SHP77 (cell line): ENCODE measurements around the gene CFAP141.

Experiments
- DNase-seq, 2 experiments: peaks; one replicate each; lab custom pipeline; 2025; lab: John Stamatoyannopoulos, UW

CFAP141 gene

DNA sequence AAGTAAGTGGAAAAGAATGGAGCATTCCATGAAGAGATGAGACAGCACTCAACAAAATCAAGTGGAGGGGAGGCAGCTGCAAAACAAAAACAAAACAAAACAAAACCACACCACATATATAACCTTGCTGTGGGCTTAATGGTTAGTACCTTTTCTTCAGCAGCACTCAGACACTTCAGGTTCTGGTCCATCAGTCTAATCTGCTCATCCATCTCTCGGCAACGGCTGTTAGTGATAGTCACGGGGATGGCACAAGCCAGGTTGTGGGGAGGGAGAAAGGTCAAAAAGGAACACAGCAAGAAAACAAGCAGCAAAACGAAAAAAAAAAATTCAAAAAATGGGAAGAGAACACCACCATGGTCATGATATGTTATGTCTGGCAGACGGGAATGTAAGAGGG is 34.3 kb downstream of the CFAP141 start:
- DNase-seq, result no peak

DNA sequence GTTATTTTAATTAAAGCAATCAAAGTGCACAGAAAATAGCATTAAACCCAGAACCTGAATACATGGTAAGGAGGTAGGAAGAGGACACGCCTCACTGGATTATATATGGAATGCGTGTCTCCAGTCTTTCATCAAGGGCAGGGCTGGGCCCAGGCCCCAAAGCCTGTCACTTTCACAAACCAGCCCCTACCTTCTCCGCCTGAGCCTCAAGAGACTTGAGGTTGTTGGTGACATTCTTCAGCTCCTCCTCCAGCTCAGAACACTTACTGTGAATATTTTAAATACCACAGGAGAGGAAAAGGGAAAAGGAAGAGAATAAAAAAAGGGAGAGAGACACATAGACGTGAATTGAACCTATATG is 34.9 kb downstream of the CFAP141 start:
- DNase-seq, result no peak

- no peak for DNase-seq
Measured at GRCh38 chr1:154170547-154171222, 35.4 kb downstream of the CFAP141 start.

DNA sequence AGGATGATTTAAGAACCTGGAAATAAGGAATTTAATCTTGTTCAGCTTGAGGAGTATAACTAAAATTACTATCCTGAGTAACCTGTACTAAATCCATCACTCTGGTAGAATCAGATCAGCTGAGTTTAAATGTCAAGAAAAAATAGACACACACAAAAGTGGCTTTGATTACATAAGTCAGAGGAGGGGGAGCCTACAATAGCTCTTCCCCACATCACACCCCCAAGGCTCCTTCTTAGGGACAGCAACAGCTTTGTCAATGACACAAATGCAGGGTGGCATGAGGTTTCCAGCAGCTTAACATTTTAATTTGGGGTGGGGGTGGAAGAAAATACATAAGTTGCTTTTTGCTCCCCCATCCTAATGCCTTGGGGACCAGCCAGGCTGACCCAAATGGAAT is 38.7 kb downstream of the CFAP141 start:
- no peak for DNase-seq

- DNase-seq, result no peak
Measured at GRCh38 chr1:154166207-154166606, 39.9 kb downstream of the CFAP141 start.

DNA sequence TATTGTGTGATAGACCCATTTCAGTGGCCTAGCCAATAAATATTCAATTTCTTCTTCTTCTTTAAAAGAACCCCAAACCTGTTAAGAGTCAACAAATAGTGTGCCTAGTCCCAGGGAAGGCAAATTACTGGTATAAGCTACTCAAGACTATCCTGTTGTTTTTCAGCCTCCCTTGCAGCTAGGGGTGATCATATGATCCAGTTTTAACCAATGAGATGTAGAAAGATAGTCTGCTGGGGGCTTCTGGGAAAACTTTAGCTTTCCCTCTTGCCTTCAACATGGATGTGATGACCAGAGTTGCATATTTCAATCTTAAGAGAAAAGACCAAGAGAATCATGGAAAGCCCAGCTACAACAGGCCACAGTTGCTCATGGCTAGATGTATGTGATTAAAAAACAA is 46.6 kb downstream of the CFAP141 start:
- no peak for DNase-seq

- DNase-seq, result no peak
Measured at GRCh38 chr1:154158307-154159125, 47.6 kb downstream of the CFAP141 start.

GRCh38 chr1:154157520-154158306 is 48.4 kb downstream of the CFAP141 start:
- no peak for DNase-seq

DNA sequence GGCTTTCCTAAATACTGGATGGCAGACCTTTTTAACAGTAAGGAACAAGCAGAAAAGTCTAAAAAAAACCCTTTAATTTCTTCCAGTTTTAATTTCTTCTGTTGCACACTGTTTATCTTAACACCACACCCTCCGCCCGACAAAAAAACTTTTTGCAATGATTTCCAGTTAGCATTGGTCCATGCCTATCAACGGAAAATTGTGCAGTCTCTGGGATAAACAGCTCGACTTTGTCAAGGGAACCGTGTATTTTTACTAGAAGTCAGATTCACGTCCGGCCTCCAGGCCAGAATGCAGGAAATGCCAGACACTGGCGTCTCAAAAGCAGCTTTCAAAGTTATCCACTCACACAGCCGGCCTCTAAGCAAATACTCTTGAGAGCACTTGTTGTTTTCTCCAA is 50.9 kb downstream of the CFAP141 start:
- no peak for DNase-seq

- no peak for DNase-seq
Measured at GRCh38 chr1:154154534-154155191, 51.5 kb downstream of the CFAP141 start, which contains the start of gene NUP210L. Gene NUP210L (minus strand): TSS chr1:154155073.

DNA sequence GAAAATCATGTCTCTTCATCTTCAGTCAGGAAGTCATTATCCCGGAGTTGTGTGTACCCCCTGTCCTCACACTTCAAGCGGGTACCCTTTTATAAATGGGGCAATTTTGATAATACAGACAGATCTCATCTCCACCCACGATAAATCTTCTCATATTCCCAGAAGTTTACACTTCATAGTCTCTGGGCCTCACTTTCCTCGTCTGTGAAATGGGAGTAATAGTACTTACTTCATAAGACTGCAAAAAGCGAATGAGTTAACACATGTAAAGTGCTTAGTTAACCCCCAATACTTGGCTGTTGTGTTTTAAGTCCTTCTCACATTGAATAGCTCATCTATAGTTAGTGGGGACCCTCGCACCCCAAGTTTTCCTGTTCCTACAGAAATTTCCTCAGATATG is 52.1 kb downstream of the CFAP141 start:
- DNase-seq, result no peak

DNA sequence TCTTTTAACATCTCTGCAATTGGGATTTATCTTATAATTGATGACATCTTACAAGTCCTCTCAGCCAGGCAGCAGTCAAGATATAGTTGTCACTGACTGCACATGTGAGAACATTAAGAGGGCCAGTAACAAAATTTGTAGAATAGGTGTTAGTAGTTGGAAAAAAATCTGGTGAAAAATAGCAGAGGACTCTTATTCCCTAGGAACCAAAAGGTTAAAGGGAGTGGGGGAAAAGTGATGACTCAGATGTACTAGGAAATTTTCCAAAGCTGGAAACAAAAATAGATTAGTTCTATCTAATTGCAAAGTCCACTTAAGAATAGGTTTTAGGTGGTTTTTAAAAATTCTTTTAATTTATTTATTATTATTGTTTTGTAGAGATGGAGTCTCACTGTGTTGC is 54.8 kb downstream of the CFAP141 start:
- DNase-seq, result no peak
